ENCODE results near the gene VWF. TPM values are rescaled to one million over a fixed set of nuclear protein-coding genes. Genes with fewer than 3 reads are reported as not detected.

The VWF gene
- total RNA-seq, 1 donor from 2014 or later = not detected

GRCh38 chr12:5996459-5996858, 128.0 kb downstream of the VWF start:
- no peaks in the 10 kb centered on the region for H3K9me3 Mint-ChIP-seq
- no peak overlapping the region for H3K27ac Mint-ChIP-seq
- TF ChIP-seq CTCF (IDR thresholded peaks at IDR 0.05) = no peak
- H3K27me3 Mint-ChIP-seq = peaks cover 27% of the 10 kb centered on the region
- no peaks in the 10 kb centered on the region for H3K36me3 Mint-ChIP-seq (ENCODE audit: low read depth)
- ChIA-PET POLR2A (no interaction called here), CTCF (no interaction called here)
- no peaks in the 10 kb centered on the region for H3K4me1 Mint-ChIP-seq
- DNase-seq (no peak), ATAC-seq (ENCODE audit: low read depth) (no peak)
- no peak overlapping the region for H3K4me3 Mint-ChIP-seq
- intact Hi-C loops (cut with micrococcal nuclease) = no loop called here

- Mint-ChIP-seq H3K27me3 (peaks cover 9% of the 10 kb centered on the region), H3K4me1 (no peaks in the 10 kb centered on the region), H3K4me3 (no peak overlapping the region), H3K36me3 (ENCODE audit: low read depth) (no peaks in the 10 kb centered on the region), H3K9me3 (no peaks in the 10 kb centered on the region), H3K27ac (no peak overlapping the region)
- DNase-seq (no peak), ATAC-seq (ENCODE audit: low read depth) (no peak)
- TF ChIP-seq CTCF (IDR thresholded peaks at IDR 0.05) = no peak
- CTCF ChIA-PET = interaction anchor here (0.7 to 4.9 kb wide), 9 partner anchors 16 to 476 kb away, joined by 3 to 90 read pairs (median 4); no protein-coding TSS in a partner anchor
- POLR2A ChIA-PET = no interaction called here
- intact Hi-C loops (cut with micrococcal nuclease) = loop anchor here (5.0 kb wide), 1 partner anchor 548 kb away; no protein-coding TSS in a partner anchor
These were observed 134.8 kb downstream of the VWF start for GRCh38 chr12:5989621-5990020.

GRCh38 chr12:5988659-5989116, 135.8 kb downstream of the VWF start:
- Mint-ChIP-seq H3K27ac (no peak overlapping the region), H3K27me3 (peaks cover 2% of the 10 kb centered on the region), H3K4me1 (no peaks in the 10 kb centered on the region), H3K36me3 (ENCODE audit: low read depth) (no peaks in the 10 kb centered on the region), H3K4me3 (no peak overlapping the region), H3K9me3 (no peaks in the 10 kb centered on the region)
- peak; percentile 91 for ATAC-seq (ENCODE audit: low read depth)
- ChIA-PET POLR2A (no interaction called here), CTCF (interaction anchor here (0.6 to 4.9 kb wide), 21 partner anchors 8 to 1639 kb away, joined by 3 to 90 read pairs (median 3); no protein-coding TSS in a partner anchor)
- TF ChIP-seq CTCF (IDR thresholded peaks at IDR 0.05) = peak; percentile 59
- intact Hi-C loops (cut with micrococcal nuclease) = loop anchor here (1.0 to 5.0 kb wide), 3 partner anchors 52 to 549 kb away; no protein-coding TSS in a partner anchor
- DNase-seq = peak; percentile 60

- Mint-ChIP-seq H3K9me3 (no peaks in the 10 kb centered on the region), H3K36me3 (ENCODE audit: low read depth) (no peaks in the 10 kb centered on the region), H3K27me3 (peaks cover 2% of the 10 kb centered on the region), H3K4me3 (no peak overlapping the region), H3K27ac (no peak overlapping the region), H3K4me1 (no peaks in the 10 kb centered on the region)
- no peak for DNase-seq
- CTCF ChIA-PET = interaction anchor here (0.6 to 4.9 kb wide), 20 partner anchors 8 to 1640 kb away, joined by 3 to 90 read pairs (median 3); no protein-coding TSS in a partner anchor
- ATAC-seq (ENCODE audit: low read depth) = no peak
- TF ChIP-seq CTCF (IDR thresholded peaks at IDR 0.05) = no peak
- POLR2A ChIA-PET = no interaction called here
- intact Hi-C loops (cut with micrococcal nuclease) = loop anchor here (1.0 to 5.0 kb wide), 3 partner anchors 52 to 549 kb away; no protein-coding TSS in a partner anchor
These were observed 136.4 kb downstream of the VWF start for GRCh38 chr12:5988088-5988487.

GRCh38 chr12:5987573-5987972, 136.9 kb downstream of the VWF start:
- intact Hi-C loops (cut with micrococcal nuclease) = loop anchor here (5.0 kb wide), 1 partner anchor 550 kb away; no protein-coding TSS in a partner anchor
- no peaks in the 10 kb centered on the region for H3K9me3 Mint-ChIP-seq
- no peak overlapping the region for H3K27ac Mint-ChIP-seq
- no peak overlapping the region for H3K4me3 Mint-ChIP-seq
- CTCF ChIA-PET = interaction anchor here (1.0 to 4.9 kb wide), 7 partner anchors 10 to 299 kb away, joined by 4 to 90 read pairs (median 7); no protein-coding TSS in a partner anchor
- ATAC-seq (ENCODE audit: low read depth) = no peak
- H3K27me3 Mint-ChIP-seq = peaks cover 2% of the 10 kb centered on the region
- no peaks in the 10 kb centered on the region for H3K4me1 Mint-ChIP-seq
- no peak for DNase-seq
- no peak for TF ChIP-seq CTCF (IDR thresholded peaks at IDR 0.05)
- POLR2A ChIA-PET = no interaction called here
- H3K36me3 Mint-ChIP-seq (ENCODE audit: low read depth) = no peaks in the 10 kb centered on the region

Measured in activated B cell treated with CpG ODN at 0.5 μM for 24 hours (primary cell).